Smooth muscle cell (in vitro differentiated cells): ENCODE data around the gene ITPKA. TPM values are rescaled to one million over a fixed set of nuclear protein-coding genes. Genes with fewer than 3 reads are reported as not detected.

ENCODE experiments used
- DNase-seq: peaks from one replicate; lab custom pipeline; 2025; ENCODE audit not compliant: unreplicated experiment; lab: John Stamatoyannopoulos, UW
- H2AFZ ChIP-seq: fragments of 200-600 bp; sonication (generic); 2 replicates; pipeline ENCODE4 v1.6.0; 2016; ENCODE audit warnings: antibody characterized with exemption, low read depth, mild to moderate bottlenecking
- H3F3A ChIP-seq: fragments of 200-600 bp; sonication (generic); 2 replicates; pipeline ENCODE4 v1.6.0; 2017; ENCODE audit warnings: antibody characterized with exemption, low read depth
- H3K27ac ChIP-seq: fragments of 200-600 bp; sonication (generic); 2 replicates; pipeline ENCODE4 v1.5.1; 2016; ENCODE audit warnings: low read depth, mild to moderate bottlenecking
- H3K27me3 ChIP-seq: fragments of 200-600 bp; sonication (generic); 2 replicates; pipeline ENCODE4 v1.6.1; 2016; ENCODE audit warnings: low read depth, mild to moderate bottlenecking
- H3K36me3 ChIP-seq: fragments of 200-600 bp; sonication (generic); 2 replicates; pipeline ENCODE4 v1.5.1; 2016; ENCODE audit warnings: low read depth
- H3K4me1 ChIP-seq: fragments of 200-600 bp; sonication (generic); 2 replicates; pipeline ENCODE4 v1.5.1; 2016; ENCODE audit warnings: low read depth
- H3K4me2 ChIP-seq: fragments of 200-600 bp; sonication (generic); 2 replicates; pipeline ENCODE4 v1.6.0; 2016; ENCODE audit warnings: mild to moderate bottlenecking
- H3K4me3 ChIP-seq: fragments of 200-600 bp; sonication (generic); 2 replicates; pipeline ENCODE4 v1.5.1; 2016; ENCODE audit warnings: mild to moderate bottlenecking
- H3K79me2 ChIP-seq: fragments of 200-600 bp; sonication (generic); 2 replicates; pipeline ENCODE4 v1.6.0; 2016; ENCODE audit warnings: low read depth, mild to moderate bottlenecking
- H3K9ac ChIP-seq: fragments of 200-600 bp; sonication (generic); 2 replicates; pipeline ENCODE4 v1.6.0; 2016; ENCODE audit warnings: low read depth
- H3K9me3 ChIP-seq: fragments of 200-600 bp; sonication (generic); replicated peaks from 2 replicates; pipeline ENCODE4 v1.5.1; 2016; ENCODE audit warnings: low read depth
- H4K20me1 ChIP-seq: fragments of 200-600 bp; sonication (generic); 2 replicates; pipeline ENCODE4 v1.6.0; 2016; ENCODE audit warnings: low read depth
- WGBS: methylation state at CpG from one replicate; pipeline ENCODE4 v1.1.7; 2016; ENCODE audit warnings: low lambda C conversion rate; 5-methylcytosine and 5-hydroxymethylcytosine counted together
- polyA plus RNA-seq: library from polyadenylated mRNA; unstranded; fragments of >200 nt; fragmentation: Nextera tagmentation; extraction: Ambion mirVana; gene quantifications from 2 replicates; pipeline ENCODE4 v1.2.1, GENCODE V29; 2016
- total RNA-seq: library from RNA; depleted of rRNA; stranded (reverse); fragments of >200 nt; gene quantifications from 2 replicates; pipeline ENCODE4 v1.2.3, GENCODE V29; 2014
- TF ChIP-seq, protein P1 (sequence below): fragments of 200-600 bp; sonication (generic); IDR thresholded peaks from 2 replicates; pipeline ENCODE4 v1.5.1; 2017; ENCODE audit warnings: borderline replicate concordance, mild to moderate bottlenecking, antibody characterized with exemption; ENCODE audit not compliant: insufficient read depth, poor library complexity, severe bottlenecking

The ITPKA gene
- total and polyA plus RNA-seq, 2 experiments from 2014 or later = 2.1 to 2.8 TPM

- H2AFZ ChIP-seq = no peak overlapping the region
- no peak overlapping the region for H3K9ac ChIP-seq
- no peaks in the 10 kb centered on the region for H3K36me3 ChIP-seq
- TF ChIP-seq, protein P1, sequence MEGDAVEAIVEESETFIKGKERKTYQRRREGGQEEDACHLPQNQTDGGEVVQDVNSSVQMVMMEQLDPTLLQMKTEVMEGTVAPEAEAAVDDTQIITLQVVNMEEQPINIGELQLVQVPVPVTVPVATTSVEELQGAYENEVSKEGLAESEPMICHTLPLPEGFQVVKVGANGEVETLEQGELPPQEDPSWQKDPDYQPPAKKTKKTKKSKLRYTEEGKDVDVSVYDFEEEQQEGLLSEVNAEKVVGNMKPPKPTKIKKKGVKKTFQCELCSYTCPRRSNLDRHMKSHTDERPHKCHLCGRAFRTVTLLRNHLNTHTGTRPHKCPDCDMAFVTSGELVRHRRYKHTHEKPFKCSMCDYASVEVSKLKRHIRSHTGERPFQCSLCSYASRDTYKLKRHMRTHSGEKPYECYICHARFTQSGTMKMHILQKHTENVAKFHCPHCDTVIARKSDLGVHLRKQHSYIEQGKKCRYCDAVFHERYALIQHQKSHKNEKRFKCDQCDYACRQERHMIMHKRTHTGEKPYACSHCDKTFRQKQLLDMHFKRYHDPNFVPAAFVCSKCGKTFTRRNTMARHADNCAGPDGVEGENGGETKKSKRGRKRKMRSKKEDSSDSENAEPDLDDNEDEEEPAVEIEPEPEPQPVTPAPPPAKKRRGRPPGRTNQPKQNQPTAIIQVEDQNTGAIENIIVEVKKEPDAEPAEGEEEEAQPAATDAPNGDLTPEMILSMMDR = no peak
- H3K27me3 ChIP-seq = no peaks in the 10 kb centered on the region
- no peaks in the 10 kb centered on the region for H3F3A ChIP-seq
- no peaks in the 10 kb centered on the region for H3K9me3 ChIP-seq
- 100% methylated on average over 1 of the region's 1 CpG for WGBS
- H3K4me3 ChIP-seq = no peak overlapping the region
- no peak overlapping the region for H3K27ac ChIP-seq
- H4K20me1 ChIP-seq = peaks cover 17% of the 10 kb centered on the region
- no peak for DNase-seq
- H3K4me2 ChIP-seq = no peak overlapping the region
- no peaks in the 10 kb centered on the region for H3K4me1 ChIP-seq
- H3K79me2 ChIP-seq = no peaks in the 10 kb centered on the region
Measured at GRCh38 chr15:41535544-41535943, 41.9 kb downstream of the ITPKA start.

DNA sequence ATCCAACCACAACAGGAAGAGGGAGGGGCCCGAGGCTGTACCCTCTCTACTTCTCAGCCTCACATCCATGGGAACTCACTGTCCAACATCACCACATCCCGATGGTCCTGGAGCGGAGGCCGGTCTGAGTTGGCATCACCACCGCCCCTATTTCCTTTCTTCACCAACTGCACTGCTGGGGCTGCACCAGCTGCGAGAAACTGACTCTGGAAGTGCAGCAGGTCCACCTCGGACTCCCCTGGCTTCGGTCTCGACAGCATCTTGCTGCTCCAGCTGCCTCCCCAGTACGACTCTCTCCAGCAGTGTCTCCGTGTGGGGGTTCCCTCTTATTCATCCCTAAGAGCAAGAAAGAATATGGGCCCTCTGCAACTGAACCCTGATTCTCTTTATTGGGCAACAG lies 43.2 kb downstream of the ITPKA start:
- no peak overlapping the region for H3K4me3 ChIP-seq
- WGBS = 96% methylated on average over 11 of the region's 11 CpGs

GRCh38 chr15:41543521-41543870 lies 49.8 kb downstream of the ITPKA start:
- H3K4me2 ChIP-seq = peak overlapping the region; percentile 82
- H3F3A ChIP-seq = no peaks in the 10 kb centered on the region
- no peaks in the 10 kb centered on the region for H3K27me3 ChIP-seq
- H3K79me2 ChIP-seq = peaks cover 17% of the 10 kb centered on the region
- peak overlapping the region; percentile 74 for H3K27ac ChIP-seq
- DNase-seq = no peak
- peaks cover 3% of the 10 kb centered on the region for H3K4me1 ChIP-seq
- H3K4me3 ChIP-seq = peak overlapping the region; percentile 93
- 10% methylated on average over 8 of the region's 8 CpGs for WGBS
- peaks cover 11% of the 10 kb centered on the region for H4K20me1 ChIP-seq
- TF ChIP-seq, protein P1 = no peak
- no peaks in the 10 kb centered on the region for H3K9me3 ChIP-seq
- H2AFZ ChIP-seq = peak overlapping the region; percentile 95
- peak overlapping the region; percentile 86 for H3K9ac ChIP-seq
- no peaks in the 10 kb centered on the region for H3K36me3 ChIP-seq

More for the DNA sequence above, 43.2 kb downstream of the ITPKA start:
- DNase-seq = no peak
- Histone ChIP-seq H3K9ac (no peak overlapping the region), H3K27ac (no peak overlapping the region), H3K27me3 (no peaks in the 10 kb centered on the region), H2AFZ (no peak overlapping the region), H3F3A (no peaks in the 10 kb centered on the region), H3K79me2 (peaks cover 2% of the 10 kb centered on the region), H3K36me3 (no peaks in the 10 kb centered on the region), H3K4me2 (no peak overlapping the region), H3K9me3 (no peaks in the 10 kb centered on the region), H3K4me1 (no peaks in the 10 kb centered on the region), H4K20me1 (peaks cover 17% of the 10 kb centered on the region)
- TF ChIP-seq, protein P1 = no peak

- WGBS = 92% methylated on average over 15 of the region's 15 CpGs
- no peak overlapping the region for H3K9ac ChIP-seq
- H2AFZ ChIP-seq = no peak overlapping the region
- H4K20me1 ChIP-seq = peaks cover 1% of the 10 kb centered on the region
- no peaks in the 10 kb centered on the region for H3K36me3 ChIP-seq
- H3K27ac ChIP-seq = no peak overlapping the region
- peaks cover 3% of the 10 kb centered on the region for H3K4me1 ChIP-seq
- no peaks in the 10 kb centered on the region for H3F3A ChIP-seq
- TF ChIP-seq, protein P1 = no peak
- peak overlapping the region; percentile 93 for H3K4me3 ChIP-seq
- H3K4me2 ChIP-seq = peak overlapping the region; percentile 82
- H3K79me2 ChIP-seq = peaks cover 17% of the 10 kb centered on the region
- no peaks in the 10 kb centered on the region for H3K27me3 ChIP-seq
- H3K9me3 ChIP-seq = no peaks in the 10 kb centered on the region
- DNase-seq = no peak
Measured at GRCh38 chr15:41544650-41545015, 51.0 kb downstream of the ITPKA start.
